Breast epithelium (tissue), 3 donors: Measurements from ENCODE around the gene ATP6V0E2.

Experiments used
- POLR2A ChIP-seq: fragments of 450-650 bp; IDR thresholded peaks from one replicate; pipeline ENCODE4 v1.6.1; 2016; ENCODE audit warnings: antibody characterized with exemption, mild to moderate bottlenecking, moderate library complexity
- POLR2AphosphoS5 ChIP-seq, 3 donors: sonication (generic); formaldehyde crosslinking; IDR thresholded peaks; one replicate each; pipeline ENCODE4 v1.6.1; 2017; ENCODE audit warnings: antibody characterized with exemption in 3 of 3

DNA sequence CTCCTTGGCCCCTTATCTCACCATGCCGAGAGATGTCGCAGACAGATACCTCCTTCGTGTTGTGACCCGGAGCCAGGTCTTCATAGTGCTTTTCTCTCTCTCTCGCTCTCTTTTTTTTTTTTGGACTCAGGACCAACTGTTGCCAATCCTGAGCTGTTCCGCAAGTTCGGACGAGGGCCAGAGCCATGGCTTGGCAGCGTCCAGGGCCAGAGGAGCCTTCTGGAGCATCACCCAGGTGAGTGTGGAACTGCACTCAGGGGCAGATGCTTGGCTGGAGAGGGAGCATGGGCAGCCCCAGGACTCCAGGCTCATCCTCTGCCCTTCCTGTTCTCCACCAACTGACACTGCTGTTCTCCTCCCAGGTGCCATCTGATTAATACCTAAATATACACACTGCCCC is 27.7 kb upstream of the ATP6V0E2 start:
- no peak for TF ChIP-seq POLR2AphosphoS5 (IDR thresholded peaks at IDR 0.05)
- TF ChIP-seq POLR2A, result no peak
